Activated CD8-positive, alpha-beta T cell treated with anti-CD3 and anti-CD28 coated beads for 36 hours (primary cell): ENCODE results near the gene PRND. TPM values are rescaled to one million over a fixed set of nuclear protein-coding genes. Genes with fewer than 3 reads are reported as not detected.
A peak's percentile ranks its signal among the peaks of the same experiment; 100 is the strongest.

ENCODE experiments used
- ATAC-seq: fragments of 200-7000 bp; cut with Tn5 transposase; one replicate; pipeline ENCODE4 v1.10.0; 2021; ENCODE audit warnings: mild to moderate bottlenecking, moderate library complexity
- CTCF ChIA-PET: fragments of 350-600 bp; sonication (Branson Sonifier 250); formaldehyde crosslinking; loops from one replicate; lab custom pipeline; 2021; ENCODE audit warnings: antibody characterized with exemption; lab: Charles Lee
- POLR2A ChIA-PET: fragments of 350-600 bp; sonication (Branson Sonifier 250); formaldehyde crosslinking; loops from one replicate; lab custom pipeline; 2021; ENCODE audit warnings: antibody characterized with exemption; lab: Charles Lee
- DNase-seq: peaks from one replicate; pipeline ENCODE4 v3.0.0-alpha.2; 2020
- H3K27ac Mint-ChIP-seq: one replicate; pipeline ENCODE4 v1.8.0; 2021; ENCODE audit warnings: mild to moderate bottlenecking, mixed read lengths
- H3K27me3 Mint-ChIP-seq: one replicate; pipeline ENCODE4 v1.8.0; 2021; ENCODE audit warnings: mixed read lengths
- H3K36me3 Mint-ChIP-seq: one replicate; pipeline ENCODE4 v1.8.0; 2021; ENCODE audit warnings: low read depth, mixed read lengths
- H3K4me1 Mint-ChIP-seq: one replicate; pipeline ENCODE4 v1.8.0; 2021; ENCODE audit warnings: low read depth, mixed read lengths
- H3K4me3 Mint-ChIP-seq: one replicate; pipeline ENCODE4 v1.8.0; 2021; ENCODE audit warnings: mild to moderate bottlenecking, moderate library complexity, mixed read lengths
- H3K9me3 Mint-ChIP-seq: one replicate; pipeline ENCODE4 v1.8.0; 2021; ENCODE audit warnings: mixed read lengths
- intact Hi-C: fragments of 100-400 bp; cut with micrococcal nuclease; formaldehyde crosslinking; loops from one replicate; pipeline ENCODE4 v1.10.0; 2022
- total RNA-seq, 2 experiments: library from RNA; stranded (reverse); gene quantifications; one replicate each; pipeline ENCODE4 v1.2.3, GENCODE V29; 2021
- TF ChIP-seq, protein P1 (sequence below): fragments of 200-600 bp; IDR thresholded peaks from one replicate; pipeline ENCODE4 v1.8.0; 2022; ENCODE audit warnings: antibody characterized with exemption, mild to moderate bottlenecking

PRND gene
- total RNA-seq, 2 experiments from 2014 or later, result not detected

DNA sequence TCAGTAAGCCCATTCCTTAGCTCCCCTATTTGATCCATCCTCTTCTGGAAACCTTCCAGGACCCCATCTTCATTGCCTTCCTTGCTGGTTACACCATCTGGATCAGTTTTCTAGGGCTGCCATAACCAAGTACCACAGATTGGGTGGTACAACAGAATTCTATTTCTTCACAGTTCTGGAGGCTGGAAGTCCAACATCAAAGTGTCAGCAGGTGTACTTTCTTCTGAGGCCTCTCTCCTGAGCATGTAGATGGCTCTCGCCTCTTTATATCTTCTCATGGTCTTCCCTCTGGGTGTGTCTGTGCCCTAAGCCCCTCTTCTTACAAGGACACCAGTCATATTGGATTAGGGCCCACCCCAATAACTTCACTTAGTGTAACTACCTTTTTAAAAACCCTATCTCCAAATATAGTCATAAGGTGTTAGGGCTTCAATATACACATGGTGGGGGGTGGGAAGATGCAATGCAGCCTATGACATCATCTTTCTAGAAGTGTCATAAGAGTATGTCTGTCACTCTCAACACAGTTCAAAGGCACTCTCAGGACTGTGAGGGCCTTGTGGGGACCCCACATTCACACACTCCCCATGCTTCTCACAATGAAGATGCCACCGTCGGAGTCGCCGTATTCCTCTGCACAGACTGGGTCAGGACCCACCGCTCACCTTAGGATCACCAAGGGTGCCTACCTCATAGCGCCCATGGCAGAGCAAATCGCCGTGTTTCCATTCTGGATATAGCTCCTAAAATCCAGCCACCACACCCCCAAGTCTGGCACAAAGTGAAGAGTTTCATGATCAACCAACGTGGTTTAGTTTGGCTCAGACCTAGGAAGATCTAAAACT lies 12.2 kb upstream of the PRND start:
- POLR2A ChIA-PET, result no interaction called here
- ATAC-seq (no peak), DNase-seq (no peak)
- peaks cover 6% of the 10 kb centered on the region for H3K4me1 Mint-ChIP-seq
- no peak overlapping the region for H3K4me3 Mint-ChIP-seq
- H3K36me3 Mint-ChIP-seq, result no peaks in the 10 kb centered on the region
- no peaks in the 10 kb centered on the region for H3K9me3 Mint-ChIP-seq
- H3K27ac Mint-ChIP-seq, result no peak overlapping the region
- CTCF ChIA-PET, result interaction anchor here (1.4 kb wide), 1 partner anchor 96 kb away, joined by 3 read pairs; no protein-coding TSS in a partner anchor
- intact Hi-C loops, result no loop called here
- no peaks in the 10 kb centered on the region for H3K27me3 Mint-ChIP-seq
- TF ChIP-seq, protein P1, sequence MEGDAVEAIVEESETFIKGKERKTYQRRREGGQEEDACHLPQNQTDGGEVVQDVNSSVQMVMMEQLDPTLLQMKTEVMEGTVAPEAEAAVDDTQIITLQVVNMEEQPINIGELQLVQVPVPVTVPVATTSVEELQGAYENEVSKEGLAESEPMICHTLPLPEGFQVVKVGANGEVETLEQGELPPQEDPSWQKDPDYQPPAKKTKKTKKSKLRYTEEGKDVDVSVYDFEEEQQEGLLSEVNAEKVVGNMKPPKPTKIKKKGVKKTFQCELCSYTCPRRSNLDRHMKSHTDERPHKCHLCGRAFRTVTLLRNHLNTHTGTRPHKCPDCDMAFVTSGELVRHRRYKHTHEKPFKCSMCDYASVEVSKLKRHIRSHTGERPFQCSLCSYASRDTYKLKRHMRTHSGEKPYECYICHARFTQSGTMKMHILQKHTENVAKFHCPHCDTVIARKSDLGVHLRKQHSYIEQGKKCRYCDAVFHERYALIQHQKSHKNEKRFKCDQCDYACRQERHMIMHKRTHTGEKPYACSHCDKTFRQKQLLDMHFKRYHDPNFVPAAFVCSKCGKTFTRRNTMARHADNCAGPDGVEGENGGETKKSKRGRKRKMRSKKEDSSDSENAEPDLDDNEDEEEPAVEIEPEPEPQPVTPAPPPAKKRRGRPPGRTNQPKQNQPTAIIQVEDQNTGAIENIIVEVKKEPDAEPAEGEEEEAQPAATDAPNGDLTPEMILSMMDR, result no peak

DNA sequence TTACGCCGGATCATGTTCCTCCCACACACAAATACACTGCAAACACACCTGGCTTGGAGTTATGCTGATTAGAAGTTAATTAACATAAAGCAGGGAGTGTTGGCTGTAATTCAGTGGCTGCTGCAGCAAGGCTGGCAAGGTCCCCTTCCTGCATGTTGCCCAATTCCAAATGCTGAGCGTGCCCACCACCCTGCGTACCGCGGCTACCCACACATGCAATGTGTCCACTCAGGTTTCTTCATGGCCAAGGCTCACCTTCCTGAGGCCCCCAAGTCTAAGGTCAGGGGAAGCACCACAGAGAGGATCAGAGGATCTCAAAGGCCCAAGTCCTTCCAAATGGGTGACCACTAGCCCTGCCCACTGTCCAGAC lies 11.6 kb upstream of the PRND start:
- CTCF ChIA-PET, result interaction anchor here (1.4 kb wide), 1 partner anchor 97 kb away, joined by 3 read pairs; no protein-coding TSS in a partner anchor
- Mint-ChIP-seq H3K27me3 (no peaks in the 10 kb centered on the region), H3K36me3 (no peaks in the 10 kb centered on the region), H3K9me3 (no peaks in the 10 kb centered on the region), H3K4me3 (no peak overlapping the region), H3K4me1 (peaks cover 6% of the 10 kb centered on the region), H3K27ac (no peak overlapping the region)
- intact Hi-C loops, result no loop called here
- TF ChIP-seq, protein P1, result no peak
- ATAC-seq (no peak), DNase-seq (no peak)
- POLR2A ChIA-PET, result no interaction called here

DNA sequence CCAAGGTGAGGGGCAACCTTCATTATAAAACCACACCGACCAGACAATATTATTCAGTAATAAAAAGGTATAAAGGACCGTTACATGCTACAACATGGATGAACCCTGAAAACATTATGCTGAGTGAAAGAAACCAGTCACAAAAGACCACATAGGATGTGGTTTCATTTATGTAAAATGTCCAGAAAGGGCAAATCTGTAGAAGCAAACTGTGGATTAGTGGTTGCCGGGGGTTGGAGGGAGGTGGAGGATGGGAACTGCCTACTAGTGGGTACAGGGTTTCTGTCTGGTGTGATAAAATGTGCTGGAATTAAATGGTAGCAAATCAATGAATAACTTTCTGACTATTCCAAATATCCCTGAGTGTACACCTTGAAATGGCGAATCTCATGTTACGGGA lies 10.2 kb upstream of the PRND start:
- H3K4me3 Mint-ChIP-seq, result no peak overlapping the region
- ATAC-seq (peak; percentile 80), DNase-seq (peak; percentile 51)
- H3K9me3 Mint-ChIP-seq, result no peaks in the 10 kb centered on the region
- H3K27ac Mint-ChIP-seq, result no peak overlapping the region
- intact Hi-C loops, result no loop called here
- H3K27me3 Mint-ChIP-seq, result no peaks in the 10 kb centered on the region
- TF ChIP-seq, protein P1, result no peak
- no peaks in the 10 kb centered on the region for H3K36me3 Mint-ChIP-seq
- POLR2A ChIA-PET, result no interaction called here
- peaks cover 6% of the 10 kb centered on the region for H3K4me1 Mint-ChIP-seq
- CTCF ChIA-PET, result no interaction called here

DNA sequence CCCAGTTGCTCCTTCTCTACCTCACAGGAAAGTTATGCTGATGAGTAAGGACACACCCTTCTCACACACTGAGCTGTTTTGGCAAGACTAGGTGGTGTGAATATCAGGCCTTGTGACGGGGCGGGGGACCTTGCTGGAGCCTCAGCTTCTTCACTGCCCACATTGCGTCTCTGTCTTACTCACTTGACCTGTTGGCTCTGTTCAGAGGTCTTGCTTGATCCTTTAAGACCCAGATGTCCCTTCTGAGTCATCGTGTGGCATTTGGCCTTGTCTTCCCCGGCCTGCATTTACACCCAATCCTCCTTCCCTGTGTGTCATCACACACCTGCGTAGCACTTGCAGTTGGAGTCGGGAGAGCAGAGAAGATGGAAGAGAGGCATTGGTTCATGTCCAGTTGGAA lies 8.3 kb upstream of the PRND start:
- ChIA-PET POLR2A (interaction anchor here (1.5 kb wide), 1 partner anchor 30 kb away, joined by 3 read pairs; no protein-coding TSS in a partner anchor), CTCF (interaction anchor here (1.2 to 2.9 kb wide), 2 partner anchors 10 to 108 kb away, joined by 4 to 8 read pairs; no protein-coding TSS in a partner anchor)
- intact Hi-C loops, result no loop called here
- ATAC-seq, result no peak
- no peaks in the 10 kb centered on the region for H3K36me3 Mint-ChIP-seq
- TF ChIP-seq, protein P1, result no peak
- peaks cover 6% of the 10 kb centered on the region for H3K4me1 Mint-ChIP-seq
- no peaks in the 10 kb centered on the region for H3K9me3 Mint-ChIP-seq
- H3K27me3 Mint-ChIP-seq, result no peaks in the 10 kb centered on the region
- H3K27ac Mint-ChIP-seq, result no peak overlapping the region
- H3K4me3 Mint-ChIP-seq, result no peak overlapping the region
- no peak for DNase-seq

DNA sequence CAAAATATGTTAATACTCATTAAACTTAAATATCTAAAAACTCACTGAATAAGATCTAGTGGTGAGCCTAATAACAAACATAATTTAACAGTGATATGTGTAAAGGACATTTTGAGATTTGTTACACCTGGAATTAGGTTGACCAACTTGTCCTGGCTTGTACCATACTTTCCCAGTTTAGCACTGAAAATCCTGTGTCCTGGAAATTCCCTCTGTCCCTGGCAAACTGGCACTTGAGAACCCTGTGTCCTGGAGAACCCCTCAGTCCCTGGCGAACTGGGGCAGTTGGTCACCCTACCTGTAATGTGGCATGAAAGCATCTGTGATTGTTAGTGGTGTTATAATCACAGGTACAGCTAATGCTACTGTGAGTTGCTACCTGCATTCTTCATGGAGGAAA lies 6.9 kb upstream of the PRND start:
- intact Hi-C loops, result no loop called here
- Mint-ChIP-seq H3K27ac (no peak overlapping the region), H3K4me1 (peaks cover 6% of the 10 kb centered on the region), H3K4me3 (no peak overlapping the region), H3K27me3 (no peaks in the 10 kb centered on the region), H3K9me3 (no peaks in the 10 kb centered on the region), H3K36me3 (no peaks in the 10 kb centered on the region)
- TF ChIP-seq, protein P1, result no peak
- DNase-seq (no peak), ATAC-seq (no peak)
- ChIA-PET CTCF (interaction anchor here (1.0 to 2.9 kb wide), 5 partner anchors 9 to 386 kb away, joined by 3 to 9 read pairs (median 7); no protein-coding TSS in a partner anchor), POLR2A (interaction anchor here (1.1 to 1.2 kb wide), 2 partner anchors 17 to 113 kb away, joined by 3 read pairs; no protein-coding TSS in a partner anchor)
